ENCODE measurements around the gene TRAK1.
A peak's percentile ranks its signal among the peaks of the same experiment; 100 is the strongest.

Gene TRAK1

DNA sequence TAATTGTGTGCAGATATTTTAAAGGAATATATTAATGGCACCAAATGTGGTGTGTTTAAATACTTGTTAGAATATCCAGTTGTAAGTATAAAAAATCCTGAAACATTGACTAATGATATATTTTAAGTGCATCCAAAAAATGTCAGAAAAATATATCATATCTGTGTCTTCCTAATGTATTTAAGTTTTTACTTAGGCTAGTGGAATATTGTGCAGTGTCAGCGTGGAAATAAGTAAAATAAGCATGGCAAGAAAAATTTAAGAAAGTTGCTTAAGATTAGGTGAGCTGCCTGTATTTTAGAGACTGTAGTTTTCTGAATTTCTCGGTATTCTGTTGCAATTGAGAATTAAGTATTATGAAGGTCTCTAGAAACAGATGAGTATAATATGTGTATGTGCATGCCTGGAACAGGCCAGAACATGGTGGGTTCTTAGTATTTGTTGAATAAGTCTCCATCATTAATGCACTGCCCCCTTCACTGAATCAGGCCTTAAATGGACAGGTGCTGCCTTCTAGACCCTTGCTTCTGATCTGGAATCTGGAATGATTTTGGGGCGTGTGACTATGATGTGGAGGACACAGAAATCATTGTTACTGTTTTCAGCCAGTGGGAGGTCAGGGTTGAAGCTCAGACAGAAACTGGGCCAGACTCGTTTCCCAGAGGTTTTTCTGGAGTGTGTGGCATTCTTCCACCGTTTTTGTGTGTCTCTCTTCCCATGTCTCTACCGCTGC lies 86.1 kb downstream of the TRAK1 start:
- no peak for DNase-seq (ENCODE audit: low read depth, low spot score)

GRCh38 chr3:42177801-42178150 lies 86.6 kb downstream of the TRAK1 start:
- DNase-seq (ENCODE audit: low read depth, low spot score): no peak

- DNase-seq (ENCODE audit: low read depth, low spot score): peak; percentile 57
Observed at GRCh38 chr3:42179110-42179725, 88.1 kb downstream of the TRAK1 start.

GRCh38 chr3:42180901-42181300 lies 89.7 kb downstream of the TRAK1 start:
- no peak for DNase-seq (ENCODE audit: low read depth, low spot score)

DNA sequence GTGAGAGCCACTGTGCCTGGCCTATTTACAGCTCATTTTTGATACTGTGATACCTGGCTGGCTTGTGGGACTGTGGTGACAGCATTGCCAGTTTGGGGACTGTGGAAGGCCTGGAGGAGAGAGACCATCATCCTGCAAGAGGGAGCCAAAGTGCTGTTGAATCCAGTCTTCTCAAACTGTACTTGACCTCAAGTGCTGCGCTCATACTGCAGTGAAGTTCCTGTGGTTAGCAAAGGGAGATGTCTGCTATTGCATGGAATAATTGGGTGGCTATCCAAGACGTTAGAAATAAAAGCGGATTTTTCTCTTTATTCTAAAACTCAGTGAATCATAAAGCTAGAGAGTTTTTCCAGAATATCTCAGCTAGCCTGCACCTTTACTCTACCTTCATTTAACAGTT lies 91.4 kb downstream of the TRAK1 start:
- no peak for DNase-seq (ENCODE audit: low read depth, low spot score)

GRCh38 chr3:42183991-42184632 lies 93.0 kb downstream of the TRAK1 start:
- DNase-seq (ENCODE audit: low read depth, low spot score): no peak

- no peak for DNase-seq (ENCODE audit: low read depth, low spot score)
Observed at GRCh38 chr3:42184651-42185443, 93.7 kb downstream of the TRAK1 start.

DNA sequence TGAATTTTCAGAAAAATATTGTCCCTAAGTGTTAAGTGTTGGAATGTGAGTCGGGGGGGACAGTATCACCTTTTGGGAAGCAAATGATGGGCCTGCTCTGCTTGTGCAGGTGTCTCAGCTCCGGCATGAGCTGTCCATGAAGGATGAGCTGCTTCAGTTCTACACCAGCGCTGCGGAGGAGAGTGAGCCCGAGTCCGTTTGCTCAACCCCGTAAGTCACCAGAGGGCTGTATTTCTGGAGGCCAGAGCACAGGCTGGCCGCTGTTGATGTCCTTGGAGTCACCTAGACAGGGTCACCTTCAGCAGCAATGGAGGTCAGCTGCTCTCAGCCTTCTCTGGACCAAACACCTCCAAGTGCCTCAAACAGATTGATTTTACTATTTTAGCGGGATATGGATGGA lies 96.8 kb downstream of the TRAK1 start:
- DNase-seq (ENCODE audit: low read depth, low spot score): no peak

GRCh38 chr3:42188376-42188775 lies 97.2 kb downstream of the TRAK1 start:
- no peak for DNase-seq (ENCODE audit: low read depth, low spot score)

GRCh38 chr3:42189001-42189460 lies 97.9 kb downstream of the TRAK1 start:
- no peak for DNase-seq (ENCODE audit: low read depth, low spot score)

- no peak for DNase-seq (ENCODE audit: low read depth, low spot score)
Observed at GRCh38 chr3:42189736-42190135, 98.6 kb downstream of the TRAK1 start.

GRCh38 chr3:42190701-42191442 lies 99.7 kb downstream of the TRAK1 start:
- DNase-seq (ENCODE audit: low read depth, low spot score): peak; percentile 28

DNA sequence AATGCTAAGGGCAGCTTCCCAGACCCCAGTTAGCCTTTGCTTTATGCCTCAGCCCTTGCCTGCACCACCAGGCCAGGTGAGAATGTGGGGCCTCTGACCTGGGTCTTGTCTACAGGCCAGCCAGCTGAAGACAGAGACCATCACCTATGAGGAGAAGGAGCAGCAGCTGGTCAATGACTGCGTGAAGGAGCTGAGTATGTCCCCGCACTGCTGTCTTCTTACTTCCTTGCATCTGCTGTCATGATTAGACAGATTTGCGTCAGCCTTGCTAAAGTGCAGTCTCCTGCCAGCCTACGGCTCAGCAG lies 100.2 kb downstream of the TRAK1 start:
- no peak for DNase-seq (ENCODE audit: low read depth, low spot score)

DNA sequence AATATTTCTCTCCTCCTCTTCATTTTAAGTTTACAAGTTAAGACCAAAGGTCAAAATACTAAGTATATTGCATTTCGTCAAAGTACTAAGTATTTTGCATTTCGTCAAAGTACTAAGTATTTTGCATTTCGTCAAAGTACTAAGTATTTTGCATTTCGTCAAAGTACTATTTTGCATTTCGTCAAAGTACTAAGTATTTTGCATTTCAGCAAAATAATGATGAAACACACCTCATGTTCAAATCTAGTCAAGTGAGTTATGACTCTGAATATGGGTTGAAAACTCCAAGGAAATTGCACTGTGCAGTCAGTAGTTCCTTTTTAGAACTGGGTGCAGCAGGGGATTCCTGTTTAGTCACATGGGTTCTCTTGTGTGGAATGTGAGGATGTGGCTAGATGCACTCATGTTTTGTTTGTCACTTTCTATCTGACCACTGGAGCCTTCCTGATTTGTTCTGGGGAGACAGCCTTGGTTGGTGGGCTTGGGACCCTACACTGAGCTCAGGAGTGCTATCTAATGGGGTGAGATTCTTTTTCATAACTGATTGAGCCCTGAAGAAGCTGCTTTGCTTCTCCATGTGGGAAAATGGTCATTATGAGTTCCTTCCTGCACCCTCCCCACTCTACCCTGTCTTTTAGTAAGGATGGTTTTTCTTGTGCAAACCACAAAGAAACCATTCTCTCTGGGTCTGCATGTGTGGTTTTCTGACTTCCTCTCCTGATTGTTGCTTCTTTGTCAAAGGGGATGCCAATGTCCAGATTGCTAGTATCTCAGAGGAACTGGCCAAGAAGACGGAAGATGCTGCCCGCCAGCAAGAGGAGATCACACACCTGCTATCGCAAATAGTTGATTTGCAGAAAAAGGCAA lies 101.4 kb downstream of the TRAK1 start:
- no peak for DNase-seq (ENCODE audit: low read depth, low spot score)

GRCh38 chr3:42194943-42195510 lies 103.9 kb downstream of the TRAK1 start:
- DNase-seq (ENCODE audit: low read depth, low spot score): no peak

DNA sequence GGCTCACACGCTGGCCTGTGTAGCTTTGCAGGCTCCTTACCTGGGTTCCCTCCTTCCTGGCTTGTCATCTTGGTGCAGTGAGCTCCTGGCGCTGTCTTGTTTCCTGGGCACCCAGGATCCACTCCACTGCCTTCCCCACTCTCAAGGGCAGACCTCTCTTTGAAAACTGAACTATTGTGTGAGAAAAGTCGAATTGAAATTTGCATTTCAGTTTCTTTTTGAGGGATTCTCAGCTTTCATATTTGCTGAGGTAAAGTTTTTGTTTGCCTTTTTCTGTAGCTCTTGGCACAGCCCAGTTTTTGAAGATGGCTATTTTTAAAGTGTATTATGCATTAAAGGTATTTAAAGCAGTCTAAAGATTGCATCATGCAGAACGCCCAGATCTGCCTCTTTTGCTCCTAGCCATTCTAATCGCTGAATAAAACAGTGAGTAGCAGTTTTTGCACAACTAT lies 104.7 kb downstream of the TRAK1 start:
- no peak for DNase-seq (ENCODE audit: low read depth, low spot score)

DNA sequence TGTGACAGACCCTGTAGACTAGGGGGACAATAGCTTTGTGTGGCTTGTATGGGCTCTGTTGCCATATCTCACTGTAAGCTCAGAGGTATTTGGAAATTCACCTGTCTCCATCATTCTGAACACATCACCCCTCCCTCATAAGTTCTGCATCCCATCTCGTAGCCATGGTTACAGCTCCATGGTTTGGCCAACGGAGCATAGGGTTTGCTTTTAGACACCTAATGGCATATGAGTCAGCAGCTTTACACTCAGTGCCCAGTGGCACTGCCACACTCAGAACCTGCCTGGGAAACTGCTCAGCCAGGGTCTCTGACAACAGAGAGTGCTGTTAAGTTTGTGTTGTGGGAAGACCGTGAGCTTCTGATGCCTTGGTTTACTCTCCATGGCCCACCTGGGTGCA lies 107.6 kb downstream of the TRAK1 start:
- no peak for DNase-seq (ENCODE audit: low read depth, low spot score)

DNA sequence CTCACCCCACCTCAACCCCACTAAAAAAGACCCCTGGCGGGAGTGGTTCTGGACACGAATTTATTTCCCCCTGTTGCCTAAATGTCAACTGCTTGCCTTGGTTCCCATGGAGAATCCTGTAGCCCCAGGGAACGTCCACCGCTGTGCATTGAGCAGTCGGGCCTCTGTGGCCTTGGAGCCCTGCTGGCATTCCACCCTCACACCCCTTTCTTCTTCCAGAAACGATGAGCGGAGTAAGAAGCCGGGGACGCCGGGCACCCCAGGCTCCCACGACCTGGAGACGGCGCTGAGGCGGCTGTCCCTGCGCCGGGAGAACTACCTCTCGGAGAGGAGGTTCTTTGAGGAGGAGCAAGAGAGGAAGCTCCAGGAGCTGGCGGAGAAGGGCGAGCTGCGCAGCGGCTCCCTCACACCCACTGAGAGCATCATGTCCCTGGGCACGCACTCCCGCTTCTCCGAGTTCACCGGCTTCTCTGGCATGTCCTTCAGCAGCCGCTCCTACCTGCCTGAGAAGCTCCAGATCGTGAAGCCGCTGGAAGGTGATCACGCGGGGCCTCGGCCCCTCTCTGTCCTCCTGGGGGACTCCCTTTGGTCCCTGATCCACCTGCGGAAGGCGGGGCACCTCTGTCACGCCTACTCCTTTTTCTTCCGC lies 111.2 kb downstream of the TRAK1 start:
- no peak for DNase-seq (ENCODE audit: low read depth, low spot score)

- DNase-seq (ENCODE audit: low read depth, low spot score): no peak
Observed at GRCh38 chr3:42204867-42205599, 113.9 kb downstream of the TRAK1 start.

Measured in iPS DF 19.7 (cell line).